ENCODE measurements around the gene CEP128.

Gene CEP128

DNA sequence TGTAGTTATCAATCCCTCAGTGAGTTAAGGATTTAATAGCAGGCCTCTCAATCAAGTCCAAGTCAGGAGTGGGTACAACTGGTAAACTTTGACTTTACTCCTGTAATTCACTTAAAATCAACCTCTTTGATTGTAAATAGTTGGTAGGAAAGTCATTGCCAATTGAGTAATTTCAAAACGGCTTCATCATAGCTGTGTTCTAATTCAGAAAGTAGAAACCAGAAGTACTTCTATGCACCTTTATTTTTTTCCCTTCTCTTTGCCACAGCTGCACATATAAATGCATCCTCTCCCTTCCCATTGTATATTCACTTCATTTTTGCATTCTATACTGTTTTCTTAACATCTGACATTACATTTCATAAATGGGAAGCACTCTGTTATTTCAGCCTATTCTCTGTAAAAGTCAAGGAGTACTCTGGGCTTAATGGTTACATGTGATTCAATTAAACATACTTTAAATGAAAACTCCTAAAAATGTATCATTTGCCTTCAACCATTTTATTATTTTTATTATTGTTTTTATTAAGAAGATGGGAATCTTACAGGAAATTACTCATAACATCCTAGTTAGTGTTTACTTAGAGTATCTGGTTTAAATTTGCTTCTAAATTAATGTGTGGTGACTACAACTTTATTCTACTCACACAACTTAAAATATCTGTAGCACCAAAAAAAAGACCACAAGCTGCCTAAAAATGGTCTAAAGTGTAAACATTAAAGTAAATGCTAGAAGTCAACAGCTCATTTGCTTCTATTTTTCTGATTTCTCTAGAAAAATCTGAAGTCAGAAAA is 171.2 kb downstream of the CEP128 start:
- peak overlapping the region; percentile 61 for H3K27ac ChIP-seq
- no peak for DNase-seq (ENCODE audit: low read depth, low spot score)
- H3K4me3 ChIP-seq: no peak overlapping the region
- H3K9ac ChIP-seq (ENCODE audit: insufficient read length): no peak overlapping the region
- H3K36me3 ChIP-seq (ENCODE audit: insufficient read depth, low read length): no peaks in the 10 kb centered on the region
- TF ChIP-seq FOXP2 (optimal IDR thresholded peaks at IDR 0.05; ENCODE audit: control extremely low read depth, extremely low read length, insufficient read depth): no peak
- no peak for TF ChIP-seq EZH2 (IDR thresholded peaks at IDR 0.05)
- no peak for TF ChIP-seq POLR2AphosphoS5 (IDR thresholded peaks at IDR 0.05; ENCODE audit: borderline replicate concordance, low read depth, low read length)
- H3K9me3 ChIP-seq (ENCODE audit: low read depth, low read length): no peaks in the 10 kb centered on the region

DNA sequence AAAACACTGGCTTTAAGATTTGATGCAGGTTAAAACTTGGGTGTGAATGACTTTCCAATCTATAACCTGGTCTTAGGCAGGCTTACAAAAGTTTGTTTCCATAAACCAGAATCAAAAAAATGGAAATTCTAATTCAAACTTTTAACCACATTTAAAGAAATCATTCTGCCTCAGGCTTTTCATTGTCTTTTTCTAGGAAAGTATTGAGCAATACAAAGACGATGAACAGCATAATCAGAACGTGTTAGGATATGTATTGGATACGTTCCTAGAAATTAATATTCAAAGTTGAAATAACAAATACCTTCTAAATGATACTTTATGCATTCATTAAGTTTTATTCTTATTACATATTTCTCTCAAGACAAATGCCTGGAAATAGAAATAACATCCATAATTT is 172.9 kb downstream of the CEP128 start:
- Histone ChIP-seq H3K9ac (ENCODE audit: insufficient read length) (no peak overlapping the region), H3K9me3 (ENCODE audit: low read depth, low read length) (no peaks in the 10 kb centered on the region), H3K36me3 (ENCODE audit: insufficient read depth, low read length) (no peaks in the 10 kb centered on the region), H3K4me3 (no peak overlapping the region), H3K27ac (no peak overlapping the region)
- no peak for DNase-seq (ENCODE audit: low read depth, low spot score)
- TF ChIP-seq POLR2AphosphoS5 (IDR thresholded peaks at IDR 0.05; ENCODE audit: borderline replicate concordance, low read depth, low read length): no peak

DNA sequence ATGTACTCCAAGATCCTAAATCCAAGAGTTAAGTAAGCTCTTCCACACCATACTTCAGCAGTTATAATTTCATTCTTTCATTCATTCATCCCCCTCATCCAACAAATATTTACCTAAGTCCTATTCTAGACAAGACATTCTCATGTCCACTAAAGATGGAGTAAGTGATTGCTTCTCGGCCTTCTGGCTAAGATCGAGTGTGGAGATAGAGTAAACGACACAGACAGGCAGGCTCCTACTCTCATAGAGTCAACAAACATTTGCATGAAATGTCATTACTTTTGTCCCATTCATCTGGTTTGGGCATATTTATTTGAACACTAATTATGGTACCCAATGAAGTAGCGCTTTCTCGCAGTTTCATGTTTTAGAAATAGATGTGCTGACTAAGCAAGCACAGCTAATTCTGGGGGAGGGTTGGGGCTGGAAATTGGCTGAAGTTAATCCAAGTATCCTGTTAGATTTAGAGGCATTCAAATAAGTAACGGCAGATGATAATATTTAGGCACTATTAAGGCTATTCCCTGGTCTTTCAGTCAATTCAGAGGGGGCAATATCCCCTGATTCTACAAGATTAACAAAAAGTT is 176.5 kb downstream of the CEP128 start:
- Histone ChIP-seq H3K4me3 (no peak overlapping the region), H3K9me3 (ENCODE audit: low read depth, low read length) (no peaks in the 10 kb centered on the region), H3K9ac (ENCODE audit: insufficient read length) (no peak overlapping the region), H3K27ac (no peak overlapping the region), H3K36me3 (ENCODE audit: insufficient read depth, low read length) (no peaks in the 10 kb centered on the region)
- no peak for DNase-seq (ENCODE audit: low read depth, low spot score)
- TF ChIP-seq EZH2 (IDR thresholded peaks at IDR 0.05): no peak
- TF ChIP-seq POLR2AphosphoS5 (IDR thresholded peaks at IDR 0.05; ENCODE audit: borderline replicate concordance, low read depth, low read length): no peak
- no peak for TF ChIP-seq FOXP2 (optimal IDR thresholded peaks at IDR 0.05; ENCODE audit: control extremely low read depth, extremely low read length, insufficient read depth)

DNA sequence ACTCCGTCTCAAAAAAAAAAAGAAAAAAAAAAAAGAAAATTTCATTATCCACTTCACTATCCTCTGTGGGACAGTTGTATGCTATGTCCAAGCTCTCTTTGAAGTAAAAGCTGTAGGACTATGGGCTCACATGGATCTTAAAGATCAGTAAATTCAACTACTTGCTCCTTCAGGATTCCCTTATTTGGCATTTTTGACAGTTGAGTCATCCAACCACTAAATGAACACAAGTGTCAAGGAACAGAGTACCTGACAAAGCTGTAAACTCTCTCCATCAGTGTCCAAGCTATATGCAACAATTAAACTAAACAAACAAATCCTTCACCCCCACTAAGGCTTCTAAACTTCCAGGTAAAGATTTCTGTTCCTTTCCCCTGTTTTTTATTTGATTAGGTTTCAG is 177.0 kb downstream of the CEP128 start:
- Histone ChIP-seq H3K36me3 (ENCODE audit: insufficient read depth, low read length) (no peaks in the 10 kb centered on the region), H3K4me3 (no peak overlapping the region), H3K9ac (ENCODE audit: insufficient read length) (no peak overlapping the region), H3K9me3 (ENCODE audit: low read depth, low read length) (no peaks in the 10 kb centered on the region), H3K27ac (no peak overlapping the region)
- TF ChIP-seq FOXP2 (optimal IDR thresholded peaks at IDR 0.05; ENCODE audit: control extremely low read depth, extremely low read length, insufficient read depth): no peak
- no peak for TF ChIP-seq POLR2AphosphoS5 (IDR thresholded peaks at IDR 0.05; ENCODE audit: borderline replicate concordance, low read depth, low read length)
- DNase-seq (ENCODE audit: low read depth, low spot score): no peak

DNA sequence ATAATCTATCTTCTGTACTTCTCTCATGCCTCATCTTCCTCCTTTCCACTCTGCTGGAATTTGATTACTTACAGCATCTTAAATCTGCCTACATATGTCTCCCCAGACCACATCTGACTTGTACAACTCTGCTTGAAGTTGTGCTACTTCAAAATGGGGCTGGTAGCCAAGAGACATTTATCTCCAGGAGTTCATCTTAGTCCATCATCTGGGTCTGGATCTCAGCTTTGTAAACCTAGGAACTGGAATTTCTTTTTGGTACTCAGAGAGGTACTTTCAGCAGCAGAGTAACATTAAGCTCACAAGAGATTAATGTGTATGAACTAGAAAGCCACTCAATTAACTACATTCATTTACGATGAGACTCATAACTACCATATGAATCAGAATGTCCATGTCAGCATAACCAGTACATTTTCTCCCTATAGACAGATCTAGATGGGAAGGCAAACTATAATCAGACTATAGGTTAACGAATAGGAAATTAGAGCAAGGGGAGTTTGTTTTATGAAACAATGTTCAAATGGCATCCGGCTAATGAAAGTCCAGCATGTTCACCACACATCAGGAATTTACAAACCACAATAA is 178.8 kb downstream of the CEP128 start:
- TF ChIP-seq EZH2 (IDR thresholded peaks at IDR 0.05) (no peak), FOXP2 (optimal IDR thresholded peaks at IDR 0.05; ENCODE audit: control extremely low read depth, extremely low read length, insufficient read depth) (no peak), POLR2AphosphoS5 (IDR thresholded peaks at IDR 0.05; ENCODE audit: borderline replicate concordance, low read depth, low read length) (no peak)
- no peaks in the 10 kb centered on the region for H3K36me3 ChIP-seq (ENCODE audit: insufficient read depth, low read length)
- no peak overlapping the region for H3K4me3 ChIP-seq
- H3K27ac ChIP-seq: no peak overlapping the region
- DNase-seq (ENCODE audit: low read depth, low spot score): no peak
- no peaks in the 10 kb centered on the region for H3K9me3 ChIP-seq (ENCODE audit: low read depth, low read length)
- no peak overlapping the region for H3K9ac ChIP-seq (ENCODE audit: insufficient read length)

DNA sequence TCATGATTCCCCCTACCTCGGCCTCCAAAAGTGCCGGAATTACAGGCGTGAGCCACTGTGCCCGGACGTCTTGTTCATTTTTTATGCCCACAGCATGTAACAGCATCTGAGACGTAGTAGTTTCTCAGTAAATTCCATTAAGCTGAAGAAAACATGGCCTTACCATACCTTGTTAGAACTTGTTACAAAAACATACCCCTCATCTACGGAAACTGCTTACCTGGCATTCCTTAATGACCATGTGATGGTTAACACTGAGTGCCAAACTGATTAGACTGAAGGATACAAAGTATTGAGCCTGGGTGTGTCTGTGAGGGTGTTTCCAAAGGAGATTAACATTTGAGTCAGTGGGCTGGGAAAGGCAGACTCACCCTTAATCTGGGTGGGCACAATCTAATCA is 186.8 kb downstream of the CEP128 start:
- TF ChIP-seq EZH2 (IDR thresholded peaks at IDR 0.05): no peak
- TF ChIP-seq FOXP2 (optimal IDR thresholded peaks at IDR 0.05; ENCODE audit: control extremely low read depth, extremely low read length, insufficient read depth): no peak
- TF ChIP-seq POLR2AphosphoS5 (IDR thresholded peaks at IDR 0.05; ENCODE audit: borderline replicate concordance, low read depth, low read length): no peak

DNA sequence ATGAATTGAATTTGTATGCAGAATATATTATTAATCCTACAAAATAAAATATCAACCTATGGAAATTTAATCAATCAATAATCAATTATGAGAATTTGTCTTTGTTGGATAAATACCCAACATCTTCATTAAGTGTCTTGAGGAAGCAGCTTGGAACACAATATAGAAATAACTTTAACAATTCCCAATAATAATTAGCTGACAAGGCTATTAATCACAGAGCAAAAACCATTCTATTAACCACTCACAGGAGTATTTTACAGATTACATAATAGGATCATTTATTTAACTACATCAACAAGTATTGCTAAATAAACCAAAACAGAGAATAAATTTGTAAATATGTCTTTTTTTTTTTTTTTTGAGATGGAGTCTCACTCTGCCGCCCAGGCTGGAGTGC is 190.3 kb downstream of the CEP128 start:
- Histone ChIP-seq H3K9ac (ENCODE audit: insufficient read length) (no peak overlapping the region), H3K4me3 (no peak overlapping the region), H3K27ac (no peak overlapping the region), H3K36me3 (ENCODE audit: insufficient read depth, low read length) (no peaks in the 10 kb centered on the region), H3K9me3 (ENCODE audit: low read depth, low read length) (no peaks in the 10 kb centered on the region)
- no peak for DNase-seq (ENCODE audit: low read depth, low spot score)
- no peak for TF ChIP-seq FOXP2 (optimal IDR thresholded peaks at IDR 0.05; ENCODE audit: control extremely low read depth, extremely low read length, insufficient read depth)
- TF ChIP-seq EZH2 (IDR thresholded peaks at IDR 0.05): no peak
- no peak for TF ChIP-seq POLR2AphosphoS5 (IDR thresholded peaks at IDR 0.05; ENCODE audit: borderline replicate concordance, low read depth, low read length)

More for the DNA sequence above, 186.8 kb downstream of the CEP128 start:
- no peak overlapping the region for H3K9ac ChIP-seq (ENCODE audit: insufficient read length)
- DNase-seq (ENCODE audit: low read depth, low spot score): no peak
- no peak overlapping the region for H3K27ac ChIP-seq
- H3K4me3 ChIP-seq: no peak overlapping the region
- H3K36me3 ChIP-seq (ENCODE audit: insufficient read depth, low read length): no peaks in the 10 kb centered on the region
- H3K9me3 ChIP-seq (ENCODE audit: low read depth, low read length): no peaks in the 10 kb centered on the region

DNA sequence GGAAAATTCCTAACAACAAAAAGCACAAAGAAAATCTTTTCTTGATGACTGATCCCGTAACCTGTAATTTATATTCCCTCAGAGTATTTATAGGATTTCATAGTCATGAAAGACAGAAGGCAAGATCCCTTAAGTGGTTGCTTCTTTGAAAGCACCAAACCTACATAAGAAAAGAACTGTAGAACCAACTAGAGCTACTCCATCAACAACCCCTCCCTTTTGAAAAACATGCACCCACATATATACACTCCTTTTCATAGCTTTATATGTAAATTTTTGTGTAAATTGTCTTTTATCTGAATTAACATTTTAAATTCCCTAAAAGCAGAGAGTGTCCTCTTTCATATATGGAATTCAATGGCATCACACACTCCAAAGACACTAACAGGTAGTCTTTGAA is 215.3 kb downstream of the CEP128 start:
- H3K4me3 ChIP-seq: no peak overlapping the region
- H3K27ac ChIP-seq: no peak overlapping the region
- H3K9ac ChIP-seq (ENCODE audit: insufficient read length): no peak overlapping the region
- no peak for DNase-seq (ENCODE audit: low read depth, low spot score)
- TF ChIP-seq POLR2AphosphoS5 (IDR thresholded peaks at IDR 0.05; ENCODE audit: borderline replicate concordance, low read depth, low read length) (no peak), FOXP2 (optimal IDR thresholded peaks at IDR 0.05; ENCODE audit: control extremely low read depth, extremely low read length, insufficient read depth) (no peak), EZH2 (IDR thresholded peaks at IDR 0.05) (no peak)
- no peaks in the 10 kb centered on the region for H3K36me3 ChIP-seq (ENCODE audit: insufficient read depth, low read length)
- H3K9me3 ChIP-seq (ENCODE audit: low read depth, low read length): no peaks in the 10 kb centered on the region
